NK-92 treated with Interleukin-12 subunit alpha and Interleukin-12 subunit beta, amount 100 ng/mL, for 24 hours (cell line): ENCODE measurements around the gene ATP6V0C.
"Not testable (repeated sequence)": the region's sequence is repeated elsewhere in the genome, so short reads cannot be mapped to it uniquely, and the experiment has no call there.

Source experiments
- DNase-seq: peaks from one replicate; lab custom pipeline; 2025; lab: John Stamatoyannopoulos, UW

ATP6V0C gene

GRCh38 chr16:2474877-2475412, 38.8 kb upstream of the ATP6V0C start, which contains the start of gene TBC1D24:
Gene TBC1D24, plus strand, starts transcription at chr16:2475127. Its CDS starts 21,022 bp downstream, at chr16:2496149.
- DNase-seq: peak; percentile 82

DNA sequence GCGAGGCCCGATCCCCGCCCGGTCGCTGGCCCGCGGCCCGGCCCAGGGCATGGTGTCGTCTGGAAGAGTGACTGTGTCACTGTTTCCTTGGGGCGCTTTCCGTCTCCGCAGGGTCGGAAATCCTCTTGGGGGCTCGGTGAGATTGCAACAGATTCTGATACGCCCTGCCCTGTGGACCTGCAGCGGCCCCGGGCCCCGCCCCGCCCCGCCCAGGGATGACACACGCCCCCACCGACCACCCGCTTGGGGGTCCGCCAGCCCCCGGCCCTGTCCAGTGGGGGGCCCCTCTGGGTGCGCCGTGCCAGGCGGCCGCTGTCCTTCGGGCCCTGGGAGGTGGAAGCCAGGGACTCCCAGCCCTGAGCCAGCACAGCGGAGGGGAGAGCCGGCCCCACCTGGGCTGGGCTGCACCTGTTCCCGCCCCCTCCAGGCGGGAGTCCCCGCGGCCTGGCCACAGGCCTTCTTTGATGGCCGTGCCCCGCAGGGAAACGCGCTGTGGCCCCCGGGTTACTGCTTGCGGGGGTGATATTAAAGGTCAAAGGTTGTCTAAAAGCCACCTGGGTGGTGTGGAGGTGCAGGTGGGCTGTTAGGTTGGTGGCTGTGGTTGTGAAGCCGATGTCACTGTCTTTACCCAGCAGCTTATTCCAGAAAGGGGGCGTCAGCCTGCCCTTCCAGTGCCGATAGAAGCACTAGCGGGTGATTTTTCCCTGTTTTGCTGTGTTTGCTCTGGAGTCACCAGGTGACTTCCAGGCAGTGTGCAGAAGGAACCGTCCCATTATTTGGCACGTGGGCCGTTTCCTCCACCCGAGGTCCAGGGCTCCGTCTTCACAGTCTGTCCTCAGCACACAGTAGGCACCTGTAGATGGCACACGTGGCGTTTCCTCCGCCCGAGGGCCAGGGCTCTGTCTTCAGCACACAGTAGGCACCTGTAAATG, 38.1 kb upstream of the ATP6V0C start:
- no peak for DNase-seq

DNA sequence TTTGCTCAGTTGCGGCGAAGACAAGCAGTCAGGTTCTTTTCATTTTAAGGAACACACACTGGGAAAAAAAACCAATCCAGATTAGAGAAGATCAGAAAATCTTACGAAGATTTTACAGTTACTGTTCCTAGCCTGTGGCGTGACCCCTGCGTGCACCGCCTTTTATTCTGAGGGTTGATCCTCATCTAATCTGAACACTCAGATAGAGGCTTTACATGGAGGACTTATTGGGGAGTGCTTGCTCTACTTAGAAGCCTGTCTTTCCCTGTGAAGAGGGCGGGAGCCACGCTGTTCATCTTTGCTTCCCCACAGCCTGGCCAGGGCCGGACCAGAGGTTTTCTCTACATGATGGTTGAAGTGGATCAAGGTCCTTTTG, 37.4 kb upstream of the ATP6V0C start:
- DNase-seq: no peak

DNA sequence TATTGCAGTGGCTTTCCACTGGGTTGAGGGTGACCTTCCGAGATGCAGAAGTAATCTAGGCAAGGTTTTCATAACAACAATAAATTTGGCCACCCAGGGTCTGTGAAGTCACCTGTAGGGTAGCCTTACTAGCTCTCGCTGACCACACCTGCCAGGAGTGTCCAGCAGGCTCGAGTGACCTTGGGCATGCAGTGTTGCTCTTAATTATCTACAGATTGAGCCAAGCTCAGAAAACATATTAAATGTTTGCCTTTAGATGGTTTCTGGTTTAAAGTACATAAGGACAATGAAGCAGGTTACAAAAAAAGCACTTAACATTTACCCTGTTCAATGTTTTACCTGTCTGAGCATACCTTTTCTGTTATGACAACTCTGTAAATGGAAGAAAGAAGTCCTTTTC, 37.0 kb upstream of the ATP6V0C start:
- no peak for DNase-seq

GRCh38 chr16:2477327-2477726, 36.4 kb upstream of the ATP6V0C start:
- DNase-seq: no peak

DNA sequence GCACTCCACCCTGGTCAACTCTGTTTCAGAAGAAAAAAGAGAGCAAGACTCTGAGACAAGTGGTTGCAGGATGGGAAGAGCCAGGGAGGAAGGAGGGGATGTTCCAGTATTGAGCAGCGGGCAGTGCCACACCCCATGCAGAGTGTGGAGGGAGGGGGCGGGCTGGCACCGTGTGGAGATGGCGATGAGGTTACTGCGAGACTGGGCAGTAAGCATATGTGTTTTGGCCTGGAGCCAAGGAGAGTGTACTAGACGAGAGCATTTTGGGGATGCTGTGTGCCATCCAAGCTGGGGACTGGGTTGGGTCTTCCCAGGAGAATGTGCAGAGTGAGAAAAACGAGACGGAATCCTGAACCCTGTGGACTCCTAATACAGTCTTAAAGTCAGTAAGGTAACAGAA, 35.5 kb upstream of the ATP6V0C start:
- DNase-seq: no peak

GRCh38 chr16:2479996-2480395, 33.8 kb upstream of the ATP6V0C start:
- DNase-seq: not testable (repeated sequence)

DNA sequence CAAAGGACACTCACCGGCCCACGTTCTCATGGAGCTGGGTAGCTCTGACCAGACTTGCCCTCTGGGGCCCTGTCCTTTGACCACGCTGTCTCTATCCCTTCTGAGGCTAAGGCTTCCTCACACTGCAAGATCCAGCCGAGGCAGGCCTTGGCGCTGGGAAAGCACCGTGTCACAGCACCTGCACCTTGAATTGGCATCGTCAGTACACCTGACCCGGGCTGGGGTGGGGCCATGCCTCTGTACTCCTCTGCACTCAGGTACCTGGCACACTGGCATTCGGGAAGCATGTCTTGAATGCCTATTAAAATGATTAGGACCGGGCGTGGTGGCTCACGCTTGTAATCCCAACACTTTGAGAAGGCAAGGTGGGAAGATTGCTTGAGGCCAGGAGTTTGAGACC, 32.8 kb upstream of the ATP6V0C start:
- DNase-seq: no peak

DNA sequence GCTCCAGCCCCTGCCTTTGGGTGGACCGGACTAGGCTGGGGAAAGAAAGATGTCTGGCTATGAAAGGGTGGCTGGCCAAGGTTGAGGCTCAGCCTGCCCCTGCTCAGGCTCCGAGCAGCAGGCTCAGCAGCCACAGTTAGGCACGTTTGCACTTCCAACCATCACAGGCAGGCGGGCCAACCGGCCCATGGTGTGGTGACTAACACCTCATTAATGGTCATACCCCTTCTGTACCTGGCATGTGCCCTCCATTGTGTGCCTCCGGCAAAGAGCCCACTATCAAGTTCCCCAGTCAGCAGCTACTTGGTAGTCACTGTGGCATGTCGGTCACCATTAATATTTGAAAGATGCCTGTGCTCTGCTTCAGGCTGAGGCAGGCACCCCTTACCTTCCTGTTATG, 32.1 kb upstream of the ATP6V0C start:
- no peak for DNase-seq

GRCh38 chr16:2482249-2482648, 31.5 kb upstream of the ATP6V0C start:
- no peak for DNase-seq

DNA sequence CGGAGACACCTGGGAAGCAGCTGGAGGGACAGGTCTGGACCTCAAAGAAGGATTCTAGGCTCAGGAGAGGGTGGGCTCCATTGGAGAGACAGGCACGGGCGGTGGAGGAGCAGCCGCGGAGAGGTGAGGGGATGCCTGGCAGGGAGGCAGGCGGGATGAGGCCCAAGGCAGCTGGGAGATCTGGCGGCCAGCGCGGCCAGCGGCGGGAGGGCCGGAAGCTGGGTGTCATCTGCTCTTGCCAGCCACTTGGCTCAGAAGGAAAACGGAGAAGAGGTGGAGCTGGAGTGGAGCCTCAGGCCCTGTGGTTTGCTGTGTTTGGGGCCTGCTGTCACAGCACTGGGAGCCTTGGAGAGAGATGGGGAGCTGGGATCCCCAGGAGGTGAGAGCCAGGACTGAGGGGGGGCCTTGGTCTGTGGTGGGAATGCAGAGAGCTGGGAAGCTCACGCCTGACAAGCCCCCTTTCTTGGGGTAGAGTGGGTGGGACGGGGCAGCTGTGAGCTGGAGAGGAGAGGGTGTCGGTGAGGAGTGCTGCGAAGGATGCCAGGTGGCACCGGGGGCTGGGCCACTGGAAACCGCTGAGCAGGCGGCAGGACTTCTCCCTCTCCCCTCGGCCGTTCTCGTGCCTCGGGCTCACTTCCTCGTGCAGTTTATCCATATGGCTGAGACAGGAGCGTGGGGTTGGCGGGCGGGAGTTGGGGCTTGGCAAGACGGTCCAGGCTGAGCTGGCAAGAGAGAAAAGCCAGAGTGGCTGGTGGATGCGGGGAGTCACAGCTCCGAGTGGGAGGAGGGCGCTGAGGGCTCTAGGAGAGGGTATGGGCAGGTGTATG, 30.8 kb upstream of the ATP6V0C start:
- DNase-seq: no peak

- DNase-seq: no peak
Measured at GRCh38 chr16:2483939-2484897, 29.5 kb upstream of the ATP6V0C start.

DNA sequence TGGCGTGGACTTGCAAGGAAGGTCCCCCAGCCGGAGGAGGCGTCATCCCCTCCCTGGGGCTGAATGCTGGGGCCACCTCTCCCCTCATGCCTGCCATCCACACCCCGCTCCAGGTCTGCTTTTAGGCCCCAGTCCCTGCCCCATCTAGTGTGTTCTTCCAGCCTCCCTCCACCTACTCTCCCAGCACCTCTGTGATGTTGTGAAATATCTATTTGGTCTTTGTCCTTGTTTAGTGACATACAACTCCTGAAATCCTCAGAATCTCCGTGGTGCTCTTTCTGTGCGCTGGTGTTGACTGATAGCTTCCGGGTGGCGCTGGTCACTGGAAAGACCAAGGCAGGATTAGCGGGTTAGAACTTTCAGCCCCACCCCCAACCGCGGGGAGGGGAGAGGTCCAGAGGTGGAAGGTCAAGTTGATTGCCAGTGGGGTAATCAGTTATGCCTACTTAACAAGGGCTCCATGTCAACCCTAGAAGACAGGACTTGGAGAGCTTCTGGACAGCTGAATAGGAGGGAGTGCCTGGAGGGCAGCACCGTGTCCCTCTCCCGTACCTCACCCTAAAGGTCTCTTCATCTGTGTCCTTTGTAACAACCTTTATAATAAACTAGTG, 28.7 kb upstream of the ATP6V0C start:
- no peak for DNase-seq

- DNase-seq: no peak
Measured at GRCh38 chr16:2485811-2486507, 27.8 kb upstream of the ATP6V0C start.

DNA sequence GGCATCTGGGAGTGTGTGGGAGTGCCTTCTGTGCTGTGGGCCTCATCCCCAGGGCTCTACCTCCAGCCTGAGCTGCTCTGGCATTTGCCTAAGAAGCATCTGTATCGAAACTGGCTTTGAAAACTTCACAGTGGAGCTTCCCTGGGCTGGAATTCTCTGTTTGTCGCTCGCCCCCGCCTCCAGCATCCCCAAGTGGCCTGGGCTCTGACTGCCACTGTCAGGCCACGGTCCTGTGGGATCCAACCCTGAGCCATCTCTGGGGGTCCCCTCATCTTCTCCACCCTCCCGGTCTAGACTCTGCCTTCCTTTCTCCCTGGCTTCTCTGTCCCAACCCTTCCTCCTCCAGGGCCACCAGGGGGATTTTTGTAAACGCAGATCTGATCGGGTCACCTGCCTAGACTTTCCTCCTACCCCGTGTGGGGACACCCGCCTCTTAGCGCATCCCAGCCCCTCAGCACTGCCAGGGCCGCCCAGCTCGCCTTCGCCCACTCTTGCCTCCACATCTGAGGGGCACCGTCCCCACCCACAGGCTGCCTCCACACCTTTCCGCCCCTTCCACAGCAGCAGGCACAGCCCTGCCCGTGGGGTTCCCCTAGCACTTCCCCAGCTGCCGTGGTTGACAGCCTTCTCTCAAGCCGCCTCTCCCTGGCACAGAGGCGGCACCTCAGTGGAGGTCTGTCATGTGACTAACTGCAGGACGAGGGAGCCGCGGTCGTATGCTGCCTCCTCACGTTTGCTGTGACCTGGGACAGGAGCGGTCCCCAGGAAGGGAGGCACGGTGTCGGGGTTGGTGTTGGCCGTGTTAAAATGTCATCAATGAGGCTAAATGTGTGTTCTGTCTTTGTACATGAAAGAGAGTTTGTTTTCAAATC, 26.9 kb upstream of the ATP6V0C start:
- no peak for DNase-seq

DNA sequence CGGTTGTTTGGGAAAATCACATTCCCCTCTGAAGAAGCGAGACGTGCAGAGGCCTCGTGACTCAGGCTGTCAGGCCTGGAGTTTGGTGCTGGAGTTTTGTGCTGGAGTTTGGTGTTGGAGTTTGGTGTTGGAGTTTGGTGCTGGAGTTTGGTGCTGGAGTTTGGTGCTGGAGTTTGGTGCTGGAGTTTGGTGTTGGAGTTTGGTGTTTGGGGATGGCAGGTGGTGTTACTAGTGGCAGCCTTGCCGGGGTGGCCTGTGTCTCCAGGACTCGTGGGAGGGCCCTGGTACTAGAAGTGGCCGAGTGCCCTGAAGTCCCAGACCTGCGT, 26.3 kb upstream of the ATP6V0C start:
- no peak for DNase-seq

GRCh38 chr16:2487903-2488531, 25.7 kb upstream of the ATP6V0C start:
- no peak for DNase-seq

DNA sequence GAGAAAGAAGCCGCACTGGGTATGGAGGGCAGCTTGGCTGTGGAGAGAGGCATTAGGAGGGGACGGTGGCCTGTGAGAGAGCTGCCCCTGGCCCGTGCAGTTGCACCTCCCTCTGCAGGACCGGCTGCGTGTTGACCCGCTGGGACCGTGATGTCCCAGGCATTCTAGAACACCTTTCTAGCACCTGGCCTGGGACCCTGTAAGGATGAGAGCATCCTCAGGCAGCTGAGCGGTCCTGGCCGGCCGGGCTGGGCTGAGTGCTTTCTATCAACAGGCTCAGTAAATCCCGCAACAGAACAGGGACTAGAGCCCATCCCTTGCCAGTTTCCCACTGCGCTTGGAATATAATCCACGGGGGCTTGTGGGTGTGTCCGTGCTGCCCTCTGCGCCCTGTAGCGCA, 24.2 kb upstream of the ATP6V0C start:
- DNase-seq: no peak
